Lung (tissue), 12 donors: ENCODE measurements around the gene SLC1A6. TPM values are rescaled to one million over a fixed set of nuclear protein-coding genes. Genes with fewer than 3 reads are reported as not detected.
A peak's percentile ranks its signal among the peaks of the same experiment; 100 is the strongest.
"Not testable (repeated sequence)": the region's sequence is repeated elsewhere in the genome, so short reads cannot be mapped to it uniquely, and the experiment has no call there.

ENCODE experiments used
- ATAC-seq: fragments of 200-7000 bp; cut with Tn5 transposase; one replicate; pipeline ENCODE4 v1.9.1; 2020; ENCODE audit warnings: moderate number of reproducible peaks; ENCODE audit not compliant: insufficient read depth, low FRiP score
- DNase-seq, 3 donors: peaks; one replicate each; pipeline ENCODE4 v3.0.0-alpha.2; 2013 to 2017
- H3K27ac ChIP-seq, 2 donors: one replicate each; pipeline ENCODE4 v1.5.1; 2013; ENCODE audit warnings: mild to moderate bottlenecking in 2 of 2, moderate library complexity in 2 of 2, control low read depth in 1 of 2, inconsistent platforms in 1 of 2, low read depth in 1 of 2, low read length in 1 of 2
- H3K27me3 ChIP-seq, 3 donors: one replicate each; pipeline ENCODE4 v1.5.1; 2013; ENCODE audit warnings: low read length in 2 of 3; ENCODE audit not compliant: control insufficient read depth in 3 of 3, insufficient read depth in 3 of 3
- H3K36me3 ChIP-seq, 4 donors: one replicate each; pipeline ENCODE4 v1.5.1; 2013; ENCODE audit warnings: low read length in 4 of 4, mild to moderate bottlenecking in 1 of 4, moderate library complexity in 1 of 4; ENCODE audit not compliant: control insufficient read depth in 4 of 4, insufficient read depth in 4 of 4
- H3K4me1 ChIP-seq, 5 donors: one replicate each; pipeline ENCODE4 v1.5.1; 2013; ENCODE audit warnings: low read length in 5 of 5, mild to moderate bottlenecking in 2 of 5, moderate library complexity in 1 of 5; ENCODE audit not compliant: control insufficient read depth in 5 of 5, insufficient read depth in 5 of 5
- H3K4me3 ChIP-seq: one replicate; pipeline ENCODE4 v1.5.1; 2013; ENCODE audit warnings: mild to moderate bottlenecking, control low read depth, moderate library complexity
- H3K9ac ChIP-seq, 2 donors: one replicate each; pipeline ENCODE4 v1.5.1; 2013; ENCODE audit warnings: low read length in 2 of 2, control low read depth in 1 of 2; ENCODE audit not compliant: insufficient read depth in 1 of 2
- H3K9me3 ChIP-seq, 4 donors: one replicate each; pipeline ENCODE4 v1.5.1; 2013; ENCODE audit warnings: low read length in 3 of 4, mild to moderate bottlenecking in 1 of 4, moderate library complexity in 1 of 4; ENCODE audit not compliant: control insufficient read depth in 4 of 4, insufficient read depth in 3 of 4
- CTCF ChIP-seq: IDR thresholded peaks from 2 replicates; pipeline ENCODE4 v1.5.1; 2012; ENCODE audit warnings: mild to moderate bottlenecking; ENCODE audit errors: control extremely low read depth, extremely low read depth
- WGBS, 2 donors: extraction: QIAGEN DNeasy Blood & Tissue Kit; methylation state at CpG; one replicate each; pipeline ENCODE4 v1.1.7; 2013; 5-methylcytosine and 5-hydroxymethylcytosine counted together
- polyA plus RNA-seq, 2 donors: library from polyadenylated mRNA; stranded (reverse); fragments of 200-250 nt; gene quantifications; one replicate each; pipeline ENCODE4 v1.2.1, GENCODE V29; 2013
- total RNA-seq, 2 donors: library from RNA; depleted of rRNA in 1 of 2; stranded (reverse); fragments of >200 nt in 1 of 2; gene quantifications; one replicate each; pipeline ENCODE4 v1.2.1, GENCODE V29; 2014 to 2021
- donor health status: control.
- donor health status: control.
- donor health status: Bipolar disorder and iron deficiency.
- donor health status: healthy.
- donor health status: DM: yes; HTN: yes; CAD: no.

The SLC1A6 gene
- total and polyA plus RNA-seq, 4 donors: not detected

DNA sequence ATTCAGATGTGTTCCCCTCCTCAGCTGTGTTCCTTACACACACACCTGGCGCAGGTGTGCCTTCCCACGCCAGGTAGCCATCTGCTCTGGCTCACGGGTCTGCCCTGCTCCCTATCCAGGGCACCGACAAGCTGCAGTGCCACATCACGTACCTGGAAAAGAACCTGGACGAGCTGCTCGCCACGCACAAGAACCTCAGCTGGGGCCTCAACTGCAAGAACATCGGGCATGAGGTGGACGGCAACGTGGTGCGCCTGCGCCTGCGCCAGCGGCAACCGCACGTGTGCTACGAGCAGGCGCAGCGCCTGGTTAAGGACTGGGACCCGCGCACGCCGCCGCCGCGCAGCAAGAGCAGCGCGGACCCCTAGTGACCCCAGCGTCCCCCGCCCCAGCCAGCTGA is 43.1 kb upstream of the SLC1A6 start:
- Histone ChIP-seq H3K27me3 (peaks cover 0 to 5% (median 4%) of the 10 kb centered on the region in 3 donors), H3K9ac (no peak overlapping the region), H3K36me3 (no peaks in the 10 kb centered on the region), H3K9me3 (peaks cover 0 to 3% (median 0%) of the 10 kb centered on the region in 4 donors), H3K27ac (no peak overlapping the region), H3K4me1 (no peaks in the 10 kb centered on the region), H3K4me3 (no peak overlapping the region)
- no peak for TF ChIP-seq CTCF
- DNase-seq (no peak), ATAC-seq (no peak)
- WGBS, 2 donors: 22 to 35% methylated on average over 28 to 31 of the region's 31 CpGs

DNA sequence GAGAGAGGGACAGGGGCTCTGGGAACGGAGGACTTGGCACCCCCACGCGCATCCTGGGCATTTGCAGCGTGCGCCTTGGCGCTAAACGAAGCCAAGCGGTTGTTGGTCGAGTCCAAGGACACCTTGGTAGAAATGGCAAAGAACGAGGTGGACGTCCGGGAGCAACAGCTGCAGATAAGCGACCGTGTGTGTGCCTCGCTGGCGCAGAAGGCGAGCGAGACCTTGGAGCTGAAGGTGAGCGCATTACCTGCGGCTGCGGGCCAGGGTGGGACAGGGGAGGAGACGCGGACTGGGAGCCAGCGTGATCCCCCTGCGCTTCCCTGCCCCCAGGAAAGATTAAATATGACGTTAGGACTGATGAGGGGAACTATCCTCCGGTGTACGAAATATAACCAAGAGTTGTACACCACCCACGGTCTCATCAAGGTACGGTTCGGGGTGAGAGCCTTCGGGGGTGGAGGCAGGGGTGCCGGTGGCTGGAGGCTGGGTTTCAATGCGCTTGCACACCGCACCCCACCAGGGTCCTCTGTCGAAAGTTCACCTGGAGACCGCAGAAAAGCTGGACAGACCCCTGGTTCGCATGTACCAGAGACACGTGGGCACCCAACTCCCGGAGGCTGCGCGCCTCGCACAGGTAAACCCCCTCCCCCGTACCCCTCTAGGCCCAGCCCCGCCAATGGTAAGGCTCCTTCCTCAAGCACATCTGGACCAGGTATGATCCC is 41.8 kb upstream of the SLC1A6 start:
- peaks cover 0 to 3% (median 0%) of the 10 kb centered on the region in 4 donors for H3K9me3 ChIP-seq
- no peak for ATAC-seq
- H3K9ac ChIP-seq: no peak overlapping the region
- H3K27ac ChIP-seq: no peak overlapping the region
- no peak for DNase-seq
- 79 to 84% methylated on average over 44 to 45 of the region's 45 CpGs for WGBS, 2 donors
- H3K36me3 ChIP-seq: no peaks in the 10 kb centered on the region
- H3K4me3 ChIP-seq: no peak overlapping the region
- H3K4me1 ChIP-seq: no peaks in the 10 kb centered on the region
- TF ChIP-seq CTCF: no peak
- H3K27me3 ChIP-seq: peaks cover 0 to 5% (median 4%) of the 10 kb centered on the region in 3 donors

DNA sequence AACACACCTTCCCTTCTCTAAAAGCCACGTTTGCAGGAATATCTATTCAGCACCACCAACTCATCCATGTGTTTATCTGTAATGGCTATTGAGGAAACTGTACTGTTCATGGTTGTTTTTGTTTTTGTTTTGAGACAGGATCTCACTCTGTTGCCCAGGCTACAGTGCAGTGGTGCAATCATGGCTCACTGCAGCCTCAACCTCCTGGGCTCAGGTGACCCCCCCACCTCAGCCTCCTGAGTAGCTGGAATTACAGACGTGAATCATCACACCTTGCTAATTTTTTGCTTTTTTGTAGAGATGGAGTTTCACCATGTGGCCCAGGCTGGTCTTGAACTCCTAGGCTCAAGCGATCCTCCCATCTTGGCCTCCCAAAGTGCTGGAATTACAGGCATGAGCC is 39.2 kb upstream of the SLC1A6 start:
- not testable (repeated sequence) for H3K4me1 ChIP-seq, H3K4me3 ChIP-seq, H3K9me3 ChIP-seq, DNase-seq, ATAC-seq, H3K9ac ChIP-seq, H3K27me3 ChIP-seq, H3K27ac ChIP-seq, H3K36me3 ChIP-seq
- 58 to 68% methylated on average over 3 of the region's 3 CpGs for WGBS, 2 donors

GRCh38 chr19:15015946-15016542 is 36.4 kb upstream of the SLC1A6 start:
- TF ChIP-seq CTCF: no peak
- DNase-seq: peak; percentile 42 to 65 (median 48)
- ATAC-seq: no peak

More at GRCh38 chr19:15015946-15016542, 36.4 kb upstream of the SLC1A6 start:
- H3K9me3 ChIP-seq: no peaks in the 10 kb centered on the region
- no peaks in the 10 kb centered on the region for H3K36me3 ChIP-seq
- no peak overlapping the region for H3K4me3 ChIP-seq
- peaks cover 0 to 12% (median 1%) of the 10 kb centered on the region in 3 donors for H3K27me3 ChIP-seq
- 36 to 42% methylated on average over 18 of the region's 18 CpGs for WGBS, 2 donors
- H3K9ac ChIP-seq: no peak overlapping the region
- H3K27ac ChIP-seq: no peak overlapping the region
- H3K4me1 ChIP-seq: no peaks in the 10 kb centered on the region
